Measurements from ENCODE around the gene GSG1L2.

GSG1L2 gene

GRCh38 chr17:9821921-9822320 lies at the start of gene GSG1L2:
Gene GSG1L2 (minus strand): TSS chr17:9822079. CDS start chr17:9822071, 8 bp downstream.
- no peak for DNase-seq

GRCh38 chr17:9868552-9868951 lies 46.7 kb upstream of the GSG1L2 start:
- no peak for DNase-seq

- DNase-seq: no peak
Observed at GRCh38 chr17:9865586-9865985, 43.7 kb upstream of the GSG1L2 start.

GRCh38 chr17:9862949-9863348 lies 41.1 kb upstream of the GSG1L2 start:
- DNase-seq: no peak

- DNase-seq: no peak
Observed at GRCh38 chr17:9862220-9862619, 40.3 kb upstream of the GSG1L2 start.

- DNase-seq: no peak
Observed at GRCh38 chr17:9860851-9861250, 39.0 kb upstream of the GSG1L2 start.

- no peak for DNase-seq
Observed at GRCh38 chr17:9859781-9860180, 37.9 kb upstream of the GSG1L2 start.

GRCh38 chr17:9855036-9855435 lies 33.2 kb upstream of the GSG1L2 start:
- no peak for DNase-seq

GRCh38 chr17:9854255-9854654 lies 32.4 kb upstream of the GSG1L2 start:
- DNase-seq: no peak

- DNase-seq: no peak
Observed at GRCh38 chr17:9850151-9850550, 28.3 kb upstream of the GSG1L2 start.

GRCh38 chr17:9845306-9845705 lies 23.4 kb upstream of the GSG1L2 start:
- DNase-seq: no peak

GRCh38 chr17:9844153-9844552 lies 22.3 kb upstream of the GSG1L2 start:
- DNase-seq: no peak

- DNase-seq: no peak
Observed at GRCh38 chr17:9843152-9844010, 21.5 kb upstream of the GSG1L2 start.

- no peak for DNase-seq
Observed at GRCh38 chr17:9842057-9842758, 20.3 kb upstream of the GSG1L2 start.

GRCh38 chr17:9839433-9839832 lies 17.6 kb upstream of the GSG1L2 start:
- no peak for DNase-seq

- DNase-seq: no peak
Observed at GRCh38 chr17:9837551-9838471, 15.9 kb upstream of the GSG1L2 start.

GRCh38 chr17:9833922-9834321 lies 12.0 kb upstream of the GSG1L2 start:
- no peak for DNase-seq

GRCh38 chr17:9830711-9831110 lies 8.8 kb upstream of the GSG1L2 start:
- DNase-seq: no peak

GRCh38 chr17:9829343-9829742 lies 7.5 kb upstream of the GSG1L2 start:
- DNase-seq: no peak

- no peak for DNase-seq
Observed at GRCh38 chr17:9828296-9829295, 6.7 kb upstream of the GSG1L2 start.

GRCh38 chr17:9825641-9826150 lies 3.8 kb upstream of the GSG1L2 start, which contains the start of gene GLP2R:
Gene GLP2R (plus strand): TSS chr17:9825924. CDS start chr17:9826064, 140 bp downstream.
- DNase-seq: no peak
